AG10803 (cell line): Measurements from ENCODE around the gene USP48.

ENCODE experiments used
- DNase-seq: peaks from one replicate; pipeline ENCODE4 v3.0.0; 2010; ENCODE audit warnings: low read depth
- H3K4me3 ChIP-seq: 2 replicates; pipeline ENCODE4 v1.5.1; 2011; ENCODE audit warnings: mild to moderate bottlenecking, low read length, control low read depth
- TF ChIP-seq, protein P1 (sequence below): conservative IDR thresholded peaks from 2 replicates; pipeline ENCODE4 v1.5.1; 2011; ENCODE audit warnings: mild to moderate bottlenecking, low read length, control low read depth, inconsistent platforms

The USP48 gene

DNA sequence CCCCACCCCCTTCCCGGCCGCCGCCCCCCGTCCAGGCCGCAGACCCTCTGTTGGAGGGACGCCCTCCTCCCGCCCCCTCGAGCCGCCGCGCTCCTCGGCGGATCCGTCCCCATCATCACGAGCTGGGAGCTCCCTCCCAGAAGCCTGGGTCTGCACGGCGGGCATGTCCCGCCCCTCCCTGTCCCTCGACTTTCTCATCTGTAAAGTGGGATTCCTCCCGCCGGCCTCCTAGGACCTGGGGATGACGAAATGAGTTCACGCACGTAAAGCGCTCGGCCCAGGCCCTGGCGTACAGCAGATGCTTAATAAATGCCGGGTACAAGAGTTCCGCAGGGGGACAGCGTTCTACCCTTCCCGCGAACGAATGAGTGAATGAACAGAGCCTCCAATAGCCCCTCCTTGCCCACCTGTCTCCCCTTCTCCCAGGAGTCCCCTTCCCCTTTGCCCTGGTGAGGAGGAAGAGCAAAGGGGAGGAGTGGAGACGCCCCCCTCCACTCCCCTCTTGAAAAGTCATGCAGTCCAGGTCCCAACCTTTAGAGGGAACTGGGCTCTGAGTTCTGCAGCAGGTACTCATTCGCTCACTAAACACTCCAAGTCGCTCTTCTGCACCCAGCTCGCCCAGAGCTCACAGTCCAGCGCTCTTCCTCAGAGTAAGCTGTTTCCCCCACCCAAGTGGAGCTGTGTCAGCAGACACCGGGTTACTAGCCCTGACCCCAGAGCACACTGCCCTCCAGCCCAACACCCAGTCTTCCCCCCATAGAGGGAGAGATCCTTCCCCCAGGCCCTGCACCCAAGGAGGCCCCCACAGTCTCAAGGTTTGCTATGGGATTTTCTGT, 130.6 kb downstream of the USP48 start:
- H3K4me3 ChIP-seq, result no peak overlapping the region
- TF ChIP-seq, protein P1, sequence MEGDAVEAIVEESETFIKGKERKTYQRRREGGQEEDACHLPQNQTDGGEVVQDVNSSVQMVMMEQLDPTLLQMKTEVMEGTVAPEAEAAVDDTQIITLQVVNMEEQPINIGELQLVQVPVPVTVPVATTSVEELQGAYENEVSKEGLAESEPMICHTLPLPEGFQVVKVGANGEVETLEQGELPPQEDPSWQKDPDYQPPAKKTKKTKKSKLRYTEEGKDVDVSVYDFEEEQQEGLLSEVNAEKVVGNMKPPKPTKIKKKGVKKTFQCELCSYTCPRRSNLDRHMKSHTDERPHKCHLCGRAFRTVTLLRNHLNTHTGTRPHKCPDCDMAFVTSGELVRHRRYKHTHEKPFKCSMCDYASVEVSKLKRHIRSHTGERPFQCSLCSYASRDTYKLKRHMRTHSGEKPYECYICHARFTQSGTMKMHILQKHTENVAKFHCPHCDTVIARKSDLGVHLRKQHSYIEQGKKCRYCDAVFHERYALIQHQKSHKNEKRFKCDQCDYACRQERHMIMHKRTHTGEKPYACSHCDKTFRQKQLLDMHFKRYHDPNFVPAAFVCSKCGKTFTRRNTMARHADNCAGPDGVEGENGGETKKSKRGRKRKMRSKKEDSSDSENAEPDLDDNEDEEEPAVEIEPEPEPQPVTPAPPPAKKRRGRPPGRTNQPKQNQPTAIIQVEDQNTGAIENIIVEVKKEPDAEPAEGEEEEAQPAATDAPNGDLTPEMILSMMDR, result no peak
- no peak for DNase-seq

DNA sequence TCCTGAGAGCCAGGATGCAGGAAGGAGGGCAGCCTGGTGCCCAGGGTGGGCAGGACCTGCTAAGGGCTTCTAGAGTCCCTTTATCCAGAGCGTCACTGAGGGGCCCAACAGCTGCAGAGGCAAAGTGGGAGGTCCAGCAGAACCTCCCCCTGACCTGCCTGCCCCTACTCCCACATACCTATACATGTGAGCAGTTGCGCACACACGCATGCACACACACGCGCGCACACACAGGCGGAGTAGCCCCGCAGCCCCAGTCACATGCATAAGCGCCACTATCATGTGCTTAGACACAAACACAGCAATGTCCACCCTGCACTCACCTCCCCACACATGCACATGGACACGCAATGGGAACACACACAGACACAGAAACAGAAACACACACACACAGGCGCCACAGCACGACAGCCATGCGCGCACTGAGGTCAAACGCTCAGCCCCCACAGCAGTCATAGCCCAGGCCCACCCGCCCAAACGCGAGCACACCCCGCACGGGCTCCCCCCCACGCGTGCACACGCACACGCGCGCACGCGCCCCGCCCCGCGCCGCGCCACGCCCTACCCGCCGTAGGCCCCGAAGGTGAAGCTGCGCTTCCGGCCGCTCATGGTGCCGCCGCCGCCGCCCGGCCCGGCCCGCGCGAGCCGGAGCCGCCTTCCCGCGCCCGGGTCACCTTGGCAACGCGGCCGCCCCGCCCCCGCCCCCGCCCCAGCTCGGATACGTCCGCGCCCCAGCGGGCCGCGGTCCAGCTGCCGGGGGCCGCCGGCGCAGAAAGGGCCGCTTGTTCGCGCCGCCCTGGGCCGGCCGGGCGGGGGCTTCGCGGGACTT, 131.5 kb downstream of the USP48 start:
- TF ChIP-seq, protein P1, result no peak
- no peak for DNase-seq
- peak overlapping the region; percentile 49 for H3K4me3 ChIP-seq

DNA sequence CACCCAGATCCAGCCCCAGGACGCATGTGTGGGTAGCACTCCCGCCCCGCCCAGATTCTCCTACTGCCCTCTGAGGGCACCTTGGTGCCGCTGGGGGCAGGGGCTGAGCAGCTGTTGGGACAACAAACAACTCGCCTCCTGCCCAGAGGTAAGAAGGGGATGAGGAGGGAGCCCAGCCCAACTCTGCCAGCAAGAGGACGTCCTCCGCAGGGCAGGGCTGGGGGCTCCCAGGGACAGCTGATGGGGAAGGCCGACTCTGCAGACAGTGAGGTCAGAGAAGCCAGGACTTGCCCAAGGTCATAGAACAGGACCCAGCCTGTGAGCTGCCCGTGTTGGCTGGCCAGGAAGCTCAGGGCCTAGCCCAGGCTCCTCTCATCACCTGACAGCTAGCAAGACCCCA, 132.5 kb downstream of the USP48 start:
- no peak overlapping the region for H3K4me3 ChIP-seq
- TF ChIP-seq, protein P1, result no peak
- DNase-seq, result no peak

DNA sequence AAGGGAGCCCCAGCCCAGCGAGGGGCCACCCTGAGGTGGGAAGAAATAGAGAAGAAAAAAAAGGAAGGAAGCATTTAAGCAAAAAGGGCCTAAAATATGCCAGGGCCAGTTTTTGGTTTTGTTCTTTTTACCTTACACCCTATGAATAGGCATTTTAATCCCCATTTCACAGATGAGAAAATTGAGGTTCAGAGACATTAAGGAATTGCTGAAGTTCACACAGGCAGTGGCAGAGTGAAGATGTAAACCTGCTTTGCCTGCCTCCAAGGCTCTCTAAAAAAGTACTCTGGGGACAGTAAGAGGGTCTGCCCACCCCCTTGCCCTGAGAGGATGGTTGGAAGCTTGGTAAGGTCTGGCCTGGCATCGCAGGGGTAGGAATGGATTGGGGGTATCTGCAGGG, 133.6 kb downstream of the USP48 start:
- DNase-seq, result no peak
- no peak overlapping the region for H3K4me3 ChIP-seq
- TF ChIP-seq, protein P1, result no peak

DNA sequence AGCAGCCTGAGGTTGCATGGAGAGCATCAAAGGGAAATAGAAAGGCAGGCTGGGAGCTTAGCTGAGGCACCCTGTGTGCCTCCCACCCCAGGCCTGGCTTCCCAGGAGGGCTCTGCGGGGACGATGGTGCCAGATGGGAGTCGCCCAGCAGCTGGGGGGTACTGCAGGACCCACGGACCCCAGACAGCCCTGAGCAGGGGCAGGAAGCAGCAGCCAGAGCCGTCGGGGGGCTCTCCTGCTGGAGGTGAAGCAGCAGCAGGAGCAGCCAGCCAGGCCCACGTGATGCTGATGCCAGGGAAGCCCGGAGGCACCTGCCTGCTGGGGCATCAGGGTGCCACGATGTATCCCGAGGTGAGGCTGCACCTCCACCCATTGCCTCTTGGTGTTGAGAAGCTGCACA, 134.2 kb downstream of the USP48 start:
- TF ChIP-seq, protein P1, result no peak
- H3K4me3 ChIP-seq, result no peak overlapping the region
- no peak for DNase-seq

DNA sequence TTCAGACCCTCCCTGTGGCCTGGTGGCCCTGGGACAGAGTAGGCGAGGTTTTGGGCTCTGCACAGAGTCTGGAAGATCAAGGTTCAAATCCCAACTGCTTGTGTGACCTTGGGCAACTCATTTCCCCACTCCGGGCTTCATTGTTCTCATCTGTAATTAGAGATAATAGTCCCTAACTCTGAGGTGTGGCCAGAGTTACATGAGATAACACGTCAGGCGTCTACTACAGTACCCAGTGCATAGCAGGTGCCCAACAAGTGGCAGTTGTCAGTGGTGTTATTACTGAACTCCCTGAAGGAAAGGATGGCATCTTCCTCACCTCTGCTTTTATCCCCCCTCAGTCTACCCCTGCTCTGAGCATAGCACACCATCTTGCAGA, 134.6 kb downstream of the USP48 start:
- no peak for DNase-seq

More for the DNA sequence above, 134.6 kb downstream of the USP48 start:
- no peak overlapping the region for H3K4me3 ChIP-seq
- TF ChIP-seq, protein P1, result no peak
